ENCODE measurements around the gene MYNN. TPM values are rescaled to one million over a fixed set of nuclear protein-coding genes. Genes with fewer than 3 reads are reported as not detected.

MYNN gene
- total and polyA plus RNA-seq, 2 experiments from 2014 or later: 12.8 to 16.7 TPM

- peak in 1 of 2 donors; percentile 37 for DNase-seq (ENCODE audit: low read depth in 1 of 2, low spot score in 1 of 2)
- peak overlapping the region; percentile 24 for H3K27ac ChIP-seq
Observed at GRCh38 chr3:169836078-169836941, 63.1 kb downstream of the MYNN start.

GRCh38 chr3:169836942-169837275 lies 63.7 kb downstream of the MYNN start:
- no peaks in the 10 kb centered on the region for H3K27me3 ChIP-seq
- no peaks in the 10 kb centered on the region for H3K4me1 ChIP-seq (ENCODE audit: low read depth)
- no peak for TF ChIP-seq CTCF (IDR thresholded peaks at IDR 0.05; ENCODE audit: low read depth, low read length)
- H3K27ac ChIP-seq: peak overlapping the region; percentile 24
- DNase-seq (ENCODE audit: low read depth in 1 of 2, low spot score in 1 of 2): no peak
- no peaks in the 10 kb centered on the region for H3K9me3 ChIP-seq (ENCODE audit: low read depth)
- H3K4me3 ChIP-seq: no peak overlapping the region
- H3K36me3 ChIP-seq: no peaks in the 10 kb centered on the region

More at GRCh38 chr3:169836078-169836941, 63.1 kb downstream of the MYNN start:
- Histone ChIP-seq H3K36me3 (no peaks in the 10 kb centered on the region), H3K27me3 (no peaks in the 10 kb centered on the region), H3K9me3 (ENCODE audit: low read depth) (no peaks in the 10 kb centered on the region), H3K4me1 (ENCODE audit: low read depth) (no peaks in the 10 kb centered on the region), H3K4me3 (no peak overlapping the region)
- TF ChIP-seq CTCF (IDR thresholded peaks at IDR 0.05; ENCODE audit: low read depth, low read length): no peak

GRCh38 chr3:169838511-169839030 lies 65.4 kb downstream of the MYNN start:
- no peak for TF ChIP-seq CTCF (IDR thresholded peaks at IDR 0.05; ENCODE audit: low read depth, low read length)

More at GRCh38 chr3:169838511-169839030, 65.4 kb downstream of the MYNN start:
- DNase-seq (ENCODE audit: low read depth in 1 of 2, low spot score in 1 of 2): no peak
- Histone ChIP-seq H3K4me3 (no peak overlapping the region), H3K27me3 (no peaks in the 10 kb centered on the region), H3K4me1 (ENCODE audit: low read depth) (no peaks in the 10 kb centered on the region), H3K9me3 (ENCODE audit: low read depth) (no peaks in the 10 kb centered on the region), H3K27ac (no peak overlapping the region), H3K36me3 (no peaks in the 10 kb centered on the region)

Other genes with a start within 250 kb of the MYNN start
- gene MECOM, start 109.7 kb upstream of the MYNN start, total RNA-seq: 10.4 and 10.9 TPM in 2 replicates
- 6.1 and 11.1 TPM in 2 replicates for gene MECOM, start 109.7 kb upstream of the MYNN start, polyA plus RNA-seq
- gene TERC, start 8.3 kb upstream of the MYNN start, total RNA-seq: 7.1 and 45.9 TPM in 2 replicates
- gene TERC, start 8.3 kb upstream of the MYNN start, polyA plus RNA-seq: 0.61 TPM in 1 of 2 replicates, not detected in the other
- gene ACTRT3, start 3.8 kb upstream of the MYNN start, total RNA-seq: 1.7 TPM in 2 replicates
- 1.7 and 2.3 TPM in 2 replicates for gene ACTRT3, start 3.8 kb upstream of the MYNN start, polyA plus RNA-seq
- 0.15 TPM in 1 of 2 replicates, not detected in the other for gene LRRIQ4, start 39.5 kb downstream of the MYNN start, total RNA-seq
- 0.34 TPM in 1 of 2 replicates, not detected in the other for gene LRRIQ4, start 39.5 kb downstream of the MYNN start, polyA plus RNA-seq
- gene LRRC34, start 39.5 kb downstream of the MYNN start, total RNA-seq: 4.4 and 6.8 TPM in 2 replicates
- gene LRRC34, start 39.5 kb downstream of the MYNN start, polyA plus RNA-seq: 5.2 and 6.9 TPM in 2 replicates
- gene LRRC31, start 96.5 kb downstream of the MYNN start, total RNA-seq: not detected in 2 replicates
- not detected in 2 replicates for gene LRRC31, start 96.5 kb downstream of the MYNN start, polyA plus RNA-seq
- not detected in 2 replicates for gene SAMD7, start 138.2 kb downstream of the MYNN start, total RNA-seq
- not detected in 2 replicates for gene SAMD7, start 138.2 kb downstream of the MYNN start, polyA plus RNA-seq
- gene SEC62, start 193.4 kb downstream of the MYNN start, total RNA-seq: 18.9 and 26.7 TPM in 2 replicates
- 72.2 and 78.2 TPM in 2 replicates for gene SEC62, start 193.4 kb downstream of the MYNN start, polyA plus RNA-seq